HepG2 (cell line): Measurements from ENCODE around the gene NBL1. TPM values are rescaled to one million over a fixed set of nuclear protein-coding genes. Genes with fewer than 3 reads are reported as not detected.

Source experiments
- CEBPZ ChIP-seq: IDR thresholded peaks from 2 replicates; pipeline ENCODE4 v1.6.1; 2012; ENCODE audit warnings: low read length, improper control_type of control experiment
- CENPX ChIP-seq: sonication (generic); formaldehyde crosslinking; IDR thresholded peaks from 2 replicates; pipeline ENCODE4 v1.9.0; 2021; ENCODE audit warnings: mild to moderate bottlenecking, missing genetic modification reagents, moderate library complexity
- DPF2 ChIP-seq: sonication (generic); formaldehyde crosslinking; IDR thresholded peaks from 2 replicates; pipeline ENCODE4 v1.4.0; 2020; ENCODE audit warnings: mild to moderate bottlenecking, low read depth, missing genetic modification reagents, borderline replicate concordance
- LCORL ChIP-seq, 2 experiments: fragments of 450-650 bp in 1 of 2; sonication (generic) in 1 of 2; formaldehyde crosslinking in 1 of 2; IDR thresholded peaks; 2 replicates each; pipeline versions ENCODE4 v1.5.0 to v1.6.1; 2017 to 2020; ENCODE audit warnings: antibody characterized with exemption in 1 of 2, missing genetic modification reagents in 1 of 2
- MTF1 ChIP-seq: sonication (generic); formaldehyde crosslinking; IDR thresholded peaks from 2 replicates; pipeline ENCODE4 v1.5.0; 2020; ENCODE audit warnings: missing genetic modification reagents
- RBM22 ChIP-seq: fragments of 200-400 bp; formaldehyde crosslinking; optimal IDR thresholded peaks from 2 replicates; pipeline ENCODE3; 2017; ENCODE audit warnings: mild to moderate bottlenecking, low read length, moderate library complexity
- SMAD1 ChIP-seq: sonication (generic); formaldehyde crosslinking; IDR thresholded peaks from 2 replicates; pipeline ENCODE4 v1.4.0; 2020; ENCODE audit warnings: missing genetic modification reagents, low read depth, mild to moderate bottlenecking, borderline replicate concordance
- SMAD3 ChIP-seq: sonication (generic); formaldehyde crosslinking; IDR thresholded peaks from 2 replicates; pipeline ENCODE4 v1.4.0; 2020; ENCODE audit warnings: missing genetic modification reagents
- STAT6 ChIP-seq: sonication (generic); formaldehyde crosslinking; IDR thresholded peaks from 2 replicates; pipeline ENCODE4 v1.4.0; 2020; ENCODE audit warnings: missing genetic modification reagents, mild to moderate bottlenecking, borderline replicate concordance
- TFDP1 ChIP-seq: IDR thresholded peaks from 2 replicates; pipeline ENCODE4 v1.6.1; 2016; ENCODE audit warnings: missing compliant biosample characterization, missing genetic modification reagents, borderline replicate concordance
- THAP7 ChIP-seq: sonication (generic); formaldehyde crosslinking; IDR thresholded peaks from 2 replicates; pipeline ENCODE4 v1.8.1; 2023; ENCODE audit warnings: mild to moderate bottlenecking, missing genetic modification reagents
- ZBTB42 ChIP-seq: sonication (generic); formaldehyde crosslinking; IDR thresholded peaks from 2 replicates; pipeline ENCODE4 v1.5.0; 2020; ENCODE audit warnings: mild to moderate bottlenecking, missing genetic modification reagents
- ZNF33A ChIP-seq: sonication (generic); formaldehyde crosslinking; IDR thresholded peaks from 2 replicates; pipeline ENCODE4 v1.5.1; 2020; ENCODE audit warnings: missing genetic modification reagents, mild to moderate bottlenecking, moderate library complexity, borderline replicate concordance
- ZNF430 ChIP-seq: sonication (generic); formaldehyde crosslinking; IDR thresholded peaks from 2 replicates; pipeline ENCODE4 v1.9.0; 2021; ENCODE audit warnings: mild to moderate bottlenecking, missing genetic modification reagents
- ZNF710 ChIP-seq: sonication (generic); formaldehyde crosslinking; IDR thresholded peaks from 2 replicates; pipeline ENCODE4 v1.5.0; 2020; ENCODE audit warnings: mild to moderate bottlenecking, missing genetic modification reagents, borderline replicate concordance
- ZNF761 ChIP-seq: sonication (generic); formaldehyde crosslinking; conservative IDR thresholded peaks from 2 replicates; pipeline ENCODE4 v1.4.0; 2020; ENCODE audit warnings: mild to moderate bottlenecking, missing genetic modification reagents
- ZSCAN12 ChIP-seq: sonication (generic); formaldehyde crosslinking; IDR thresholded peaks from 2 replicates; pipeline ENCODE4 v1.9.0; 2021; ENCODE audit warnings: mild to moderate bottlenecking, missing genetic modification reagents
- polyA plus RNA-seq, 8 experiments: library from polyadenylated mRNA; depleted of rRNA in 3 of 8; stranded (reverse) in 7 of 8; unstranded in 1 of 8; fragments of >200 nt; fragmentation: Illumina TruSeq in 4 of 8; extraction: Trizol in 4 of 8; gene quantifications; 2 replicates each; pipeline versions ENCODE4 v1.2.1 to v1.2.3, GENCODE V29; 2011 to 2016; ENCODE audit warnings: low read depth in 4 of 8, missing spikeins in 1 of 8, mixed read lengths in 1 of 8; ENCODE audit not compliant: insufficient read depth in 1 of 8
- total RNA-seq, 5 experiments: library from RNA; depleted of rRNA; stranded (reverse); fragments of >200 nt; fragmentation: Illumina TruSeq; extraction: Trizol; gene quantifications; 2 replicates each; pipeline ENCODE4 v1.2.3, GENCODE V29; 2016; ENCODE audit warnings: low read depth in 1 of 5

NBL1 gene
- total and polyA plus RNA-seq, 2 of the 13 experiments (the other 11 are each of a cell fraction or from before 2014, with no cell fraction given) = 2.7 to 13.8 TPM

- TF ChIP-seq TFDP1 (CRISPR knock-in tag) = no peak
- peak; percentile 85; the same call in 1 of the 2 replicates for TF ChIP-seq THAP7 (CRISPR knock-in tag)
- TF ChIP-seq RBM22 = no peak
- TF ChIP-seq ZNF710 (CRISPR knock-in tag) = no peak; the same call in 1 of the 2 replicates
- no peak for TF ChIP-seq LCORL (IDR thresholded peaks at IDR 0.05)
- TF ChIP-seq LCORL (CRISPR knock-in tag; IDR thresholded peaks at IDR 0.05) = no peak
- no peak for TF ChIP-seq MTF1 (CRISPR knock-in tag)
- TF ChIP-seq STAT6 (CRISPR knock-in tag) = no peak
- TF ChIP-seq ZSCAN12 (CRISPR knock-in tag) = no peak
- TF ChIP-seq CEBPZ = no peak
- no peak for TF ChIP-seq ZNF430 (CRISPR knock-in tag)
- TF ChIP-seq DPF2 (CRISPR knock-in tag) = no peak
- TF ChIP-seq CENPX (CRISPR knock-in tag) = no peak
- TF ChIP-seq ZNF761 (CRISPR knock-in tag) = no peak
- no peak for TF ChIP-seq ZBTB42
- no peak for TF ChIP-seq SMAD3 (CRISPR knock-in tag)
- TF ChIP-seq ZNF33A (CRISPR knock-in tag) = no peak
- no peak; the same call in 1 of the 2 replicates for TF ChIP-seq SMAD1 (CRISPR knock-in tag)
Measured at GRCh38 chr1:19596714-19597495, 47.2 kb upstream of the NBL1 start (continued).
